ENCODE measurements around the gene CDH11.

The CDH11 gene

DNA sequence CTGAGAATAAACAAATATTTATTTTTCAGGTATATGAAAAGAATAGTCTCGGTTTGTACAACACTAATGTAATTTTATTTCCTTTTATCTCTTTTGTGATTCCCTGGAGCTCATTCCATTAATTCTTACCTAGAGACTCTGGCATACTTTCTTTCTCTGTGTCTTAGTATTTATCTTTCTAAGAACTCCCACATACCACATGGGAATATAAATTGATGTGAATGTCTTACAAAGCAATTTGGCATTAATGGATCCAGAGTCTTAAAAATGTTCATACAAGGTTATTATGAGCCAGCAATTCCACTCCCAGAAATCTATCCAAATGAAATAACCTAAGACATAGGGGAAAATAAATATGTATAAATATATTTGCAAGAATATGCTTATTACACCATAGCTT, 202.7 kb downstream of the CDH11 start:
- Histone ChIP-seq H3K4me1 (ENCODE audit: control insufficient read depth in 1 of 2, insufficient read depth in 1 of 2, low read depth in 1 of 2, low read length in 1 of 2) (no peaks in the 10 kb centered on the region), H3K27ac (no peak overlapping the region), H3K27me3 (no peaks in the 10 kb centered on the region), H3K36me3 (no peaks in the 10 kb centered on the region), H3K4me3 (ENCODE audit: low read depth in 1 of 2, low read length in 1 of 2) (no peak overlapping the region), H3K9me3 (no peaks in the 10 kb centered on the region)
- TF ChIP-seq, protein P1, sequence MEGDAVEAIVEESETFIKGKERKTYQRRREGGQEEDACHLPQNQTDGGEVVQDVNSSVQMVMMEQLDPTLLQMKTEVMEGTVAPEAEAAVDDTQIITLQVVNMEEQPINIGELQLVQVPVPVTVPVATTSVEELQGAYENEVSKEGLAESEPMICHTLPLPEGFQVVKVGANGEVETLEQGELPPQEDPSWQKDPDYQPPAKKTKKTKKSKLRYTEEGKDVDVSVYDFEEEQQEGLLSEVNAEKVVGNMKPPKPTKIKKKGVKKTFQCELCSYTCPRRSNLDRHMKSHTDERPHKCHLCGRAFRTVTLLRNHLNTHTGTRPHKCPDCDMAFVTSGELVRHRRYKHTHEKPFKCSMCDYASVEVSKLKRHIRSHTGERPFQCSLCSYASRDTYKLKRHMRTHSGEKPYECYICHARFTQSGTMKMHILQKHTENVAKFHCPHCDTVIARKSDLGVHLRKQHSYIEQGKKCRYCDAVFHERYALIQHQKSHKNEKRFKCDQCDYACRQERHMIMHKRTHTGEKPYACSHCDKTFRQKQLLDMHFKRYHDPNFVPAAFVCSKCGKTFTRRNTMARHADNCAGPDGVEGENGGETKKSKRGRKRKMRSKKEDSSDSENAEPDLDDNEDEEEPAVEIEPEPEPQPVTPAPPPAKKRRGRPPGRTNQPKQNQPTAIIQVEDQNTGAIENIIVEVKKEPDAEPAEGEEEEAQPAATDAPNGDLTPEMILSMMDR (IDR thresholded peaks at IDR 0.05): no peak

DNA sequence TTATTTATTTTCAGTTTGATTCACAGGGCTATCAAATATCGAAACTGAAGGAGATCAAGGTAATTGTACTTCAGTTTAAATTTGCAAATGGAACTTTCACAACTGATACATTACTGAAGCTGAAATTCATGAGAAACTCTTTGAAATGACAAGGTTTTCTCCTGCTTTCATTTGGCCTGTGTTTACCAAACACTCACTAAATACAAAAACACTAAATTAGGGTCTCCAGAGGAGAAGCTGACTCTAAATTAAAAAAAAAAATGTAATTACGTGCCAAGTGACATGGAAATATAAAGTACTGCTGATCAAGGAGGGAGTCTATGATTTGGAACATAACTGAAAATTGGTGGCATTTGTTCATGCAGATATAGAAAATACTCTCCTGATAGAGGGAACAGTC, 205.8 kb downstream of the CDH11 start:
- TF ChIP-seq, protein P1 (IDR thresholded peaks at IDR 0.05): no peak
- Histone ChIP-seq H3K27me3 (no peaks in the 10 kb centered on the region), H3K27ac (no peak overlapping the region), H3K4me1 (ENCODE audit: control insufficient read depth in 1 of 2, insufficient read depth in 1 of 2, low read depth in 1 of 2, low read length in 1 of 2) (no peaks in the 10 kb centered on the region), H3K4me3 (ENCODE audit: low read depth in 1 of 2, low read length in 1 of 2) (no peak overlapping the region), H3K36me3 (no peaks in the 10 kb centered on the region), H3K9me3 (no peaks in the 10 kb centered on the region)

DNA sequence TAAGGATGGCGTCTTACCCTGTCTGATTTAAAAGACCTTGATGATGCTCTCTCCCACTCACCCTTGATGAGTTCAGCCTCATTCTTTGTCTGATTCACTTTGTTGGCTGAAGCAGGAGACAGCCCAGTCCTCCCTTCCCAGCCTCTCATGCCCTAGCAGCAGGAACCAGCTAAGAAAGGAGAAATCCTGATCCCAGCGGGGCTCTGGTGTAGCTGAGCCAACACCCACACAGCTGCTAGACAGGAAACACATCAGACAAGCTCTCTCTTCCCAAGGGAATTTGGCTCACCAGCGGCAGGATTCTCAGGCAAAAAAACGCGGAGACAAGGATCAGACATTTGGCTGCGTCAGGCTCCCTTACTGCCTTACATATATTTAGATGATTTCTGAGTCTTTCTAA, 211.5 kb downstream of the CDH11 start:
- H3K9me3 ChIP-seq: no peaks in the 10 kb centered on the region
- no peak overlapping the region for H3K4me3 ChIP-seq (ENCODE audit: low read depth in 1 of 2, low read length in 1 of 2)
- no peaks in the 10 kb centered on the region for H3K27me3 ChIP-seq
- TF ChIP-seq, protein P1 (IDR thresholded peaks at IDR 0.05): no peak
- no peaks in the 10 kb centered on the region for H3K36me3 ChIP-seq
- no peaks in the 10 kb centered on the region for H3K4me1 ChIP-seq (ENCODE audit: control insufficient read depth in 1 of 2, insufficient read depth in 1 of 2, low read depth in 1 of 2, low read length in 1 of 2)
- no peak overlapping the region for H3K27ac ChIP-seq

- Histone ChIP-seq H3K27ac (no peak overlapping the region), H3K4me3 (ENCODE audit: low read depth in 1 of 2, low read length in 1 of 2) (no peak overlapping the region), H3K27me3 (no peaks in the 10 kb centered on the region), H3K9me3 (no peaks in the 10 kb centered on the region), H3K36me3 (no peaks in the 10 kb centered on the region), H3K4me1 (ENCODE audit: control insufficient read depth in 1 of 2, insufficient read depth in 1 of 2, low read depth in 1 of 2, low read length in 1 of 2) (no peaks in the 10 kb centered on the region)
- TF ChIP-seq, protein P1 (IDR thresholded peaks at IDR 0.05): no peak
Observed at GRCh38 chr16:64907844-64908243, 214.0 kb downstream of the CDH11 start.

DNA sequence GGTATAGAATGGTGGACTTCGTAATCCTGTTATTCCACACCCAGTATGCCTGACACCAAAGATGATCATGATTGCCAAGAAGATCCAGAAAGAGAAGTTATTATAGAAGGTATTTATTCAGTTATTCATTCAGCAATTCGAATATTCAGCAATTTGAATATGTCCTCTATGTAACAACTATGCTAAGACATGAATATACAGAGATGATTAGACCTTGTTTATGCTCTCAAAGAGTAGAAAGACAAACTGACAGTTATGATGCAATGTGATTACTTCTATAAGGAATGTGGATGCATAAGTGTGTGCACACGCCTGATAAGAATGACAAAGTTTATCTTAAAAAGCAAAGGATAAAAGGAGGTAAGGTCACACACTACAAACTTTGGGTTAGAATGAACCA, 218.1 kb downstream of the CDH11 start:
- Histone ChIP-seq H3K36me3 (no peaks in the 10 kb centered on the region), H3K27me3 (no peaks in the 10 kb centered on the region), H3K4me3 (ENCODE audit: low read depth in 1 of 2, low read length in 1 of 2) (no peak overlapping the region), H3K27ac (no peak overlapping the region), H3K4me1 (ENCODE audit: control insufficient read depth in 1 of 2, insufficient read depth in 1 of 2, low read depth in 1 of 2, low read length in 1 of 2) (no peaks in the 10 kb centered on the region), H3K9me3 (no peaks in the 10 kb centered on the region)
- TF ChIP-seq, protein P1 (IDR thresholded peaks at IDR 0.05): no peak

DNA sequence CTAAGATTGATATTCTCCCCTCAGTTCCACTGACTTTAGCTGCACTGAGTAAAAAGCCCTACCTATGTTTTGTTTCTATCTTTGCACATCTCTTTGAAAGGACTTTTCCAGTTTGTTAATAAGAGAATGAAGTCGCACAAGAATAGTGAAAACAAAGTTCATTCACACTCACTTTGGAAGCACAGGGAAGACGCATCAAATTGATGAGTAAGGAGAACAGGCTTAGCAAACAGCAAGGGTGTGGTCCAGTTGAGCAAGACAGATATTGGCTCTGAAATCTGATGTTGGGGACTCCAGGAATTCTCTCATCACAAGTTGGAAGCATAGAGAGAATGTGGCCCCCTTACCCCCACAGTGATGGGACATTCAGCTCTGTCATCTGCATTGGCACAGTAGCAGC, 221.3 kb downstream of the CDH11 start:
- H3K36me3 ChIP-seq: no peaks in the 10 kb centered on the region
- H3K27me3 ChIP-seq: no peaks in the 10 kb centered on the region
- H3K27ac ChIP-seq: no peak overlapping the region
- TF ChIP-seq, protein P1 (IDR thresholded peaks at IDR 0.05): no peak
- H3K4me1 ChIP-seq (ENCODE audit: control insufficient read depth in 1 of 2, insufficient read depth in 1 of 2, low read depth in 1 of 2, low read length in 1 of 2): no peaks in the 10 kb centered on the region
- H3K4me3 ChIP-seq (ENCODE audit: low read depth in 1 of 2, low read length in 1 of 2): no peak overlapping the region
- no peaks in the 10 kb centered on the region for H3K9me3 ChIP-seq

Data from neutrophil (primary cell).